ENCODE data around the gene MTHFD2L.

DNA sequence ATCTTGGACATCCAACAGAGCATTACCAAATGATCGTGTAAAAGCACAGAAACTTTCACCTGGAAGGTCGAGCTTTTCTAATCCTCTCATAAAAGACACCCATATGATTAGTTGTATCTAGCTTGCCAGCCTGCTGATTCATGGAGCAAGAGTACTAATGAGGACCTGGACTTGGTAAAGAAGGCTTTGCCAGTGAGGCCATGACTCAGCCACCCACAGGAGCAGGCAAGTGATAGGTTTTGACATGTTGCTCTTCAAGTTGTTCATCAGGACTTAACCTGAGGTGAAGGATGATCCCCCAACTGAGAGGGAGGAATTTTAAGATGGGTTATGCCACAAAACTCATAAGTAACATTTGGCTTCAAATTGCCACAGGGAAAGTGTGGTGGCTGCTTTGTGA lies 125.7 kb downstream of the MTHFD2L start:
- TF ChIP-seq, protein P1, sequence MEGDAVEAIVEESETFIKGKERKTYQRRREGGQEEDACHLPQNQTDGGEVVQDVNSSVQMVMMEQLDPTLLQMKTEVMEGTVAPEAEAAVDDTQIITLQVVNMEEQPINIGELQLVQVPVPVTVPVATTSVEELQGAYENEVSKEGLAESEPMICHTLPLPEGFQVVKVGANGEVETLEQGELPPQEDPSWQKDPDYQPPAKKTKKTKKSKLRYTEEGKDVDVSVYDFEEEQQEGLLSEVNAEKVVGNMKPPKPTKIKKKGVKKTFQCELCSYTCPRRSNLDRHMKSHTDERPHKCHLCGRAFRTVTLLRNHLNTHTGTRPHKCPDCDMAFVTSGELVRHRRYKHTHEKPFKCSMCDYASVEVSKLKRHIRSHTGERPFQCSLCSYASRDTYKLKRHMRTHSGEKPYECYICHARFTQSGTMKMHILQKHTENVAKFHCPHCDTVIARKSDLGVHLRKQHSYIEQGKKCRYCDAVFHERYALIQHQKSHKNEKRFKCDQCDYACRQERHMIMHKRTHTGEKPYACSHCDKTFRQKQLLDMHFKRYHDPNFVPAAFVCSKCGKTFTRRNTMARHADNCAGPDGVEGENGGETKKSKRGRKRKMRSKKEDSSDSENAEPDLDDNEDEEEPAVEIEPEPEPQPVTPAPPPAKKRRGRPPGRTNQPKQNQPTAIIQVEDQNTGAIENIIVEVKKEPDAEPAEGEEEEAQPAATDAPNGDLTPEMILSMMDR (IDR thresholded peaks at IDR 0.05; ENCODE audit: low read length), result no peak
- no peak for TF ChIP-seq EZH2 (IDR thresholded peaks at IDR 0.05; ENCODE audit: borderline replicate concordance, low read length)

Data from OCI-LY1 (cell line).